ENCODE results near the gene SLC6A17.

The SLC6A17 gene

GRCh38 chr1:110249256-110249655, 99.0 kb downstream of the SLC6A17 start:
- Histone ChIP-seq H2BK5ac (ENCODE audit: low read depth, low read length, poor library complexity) (no peak overlapping the region), H2BK12ac (ENCODE audit: low read length) (no peak overlapping the region), H2AFZ (ENCODE audit: insufficient read depth, low read length, poor library complexity) (no peak overlapping the region), H3K79me2 (ENCODE audit: control insufficient read depth, insufficient read depth, low read length, poor library complexity) (no peaks in the 10 kb centered on the region), H4K91ac (ENCODE audit: low read depth, low read length) (no peak overlapping the region), H3K27ac (ENCODE audit: low read depth, low read length) (no peak overlapping the region), H3K23ac (ENCODE audit: low read length) (no peak overlapping the region), H3K14ac (ENCODE audit: low read length) (no peak overlapping the region), H3K4me2 (ENCODE audit: low read length) (no peak overlapping the region), H4K12ac (ENCODE audit: low read depth, low read length) (no peak overlapping the region), H3K27me3 (ENCODE audit: insufficient read depth, low read length) (no peaks in the 10 kb centered on the region), H3K36me3 (ENCODE audit: control insufficient read depth in 1 of 2, insufficient read depth in 2 of 2, low read length in 2 of 2) (no peaks in the 10 kb centered on the region), H3K9me3 (ENCODE audit: insufficient read depth, low read depth, low read length) (no peaks in the 10 kb centered on the region), H3K4me3 (ENCODE audit: low read depth, low read length) (no peak overlapping the region), H3K4me1 (ENCODE audit: control insufficient read depth in 1 of 2, insufficient read depth in 2 of 2, low read length in 2 of 2) (no peaks in the 10 kb centered on the region), H2BK120ac (ENCODE audit: insufficient read depth, low read length, poor library complexity) (no peak overlapping the region), H4K8ac (ENCODE audit: low read depth, low read length) (no peak overlapping the region), H3K4ac (ENCODE audit: low read depth, low read length) (no peak overlapping the region), H3K9ac (ENCODE audit: low read length) (no peak overlapping the region), H3K18ac (ENCODE audit: low read length) (no peak overlapping the region), H2AK5ac (ENCODE audit: low read length) (no peak overlapping the region), H3K79me1 (ENCODE audit: low read length) (no peaks in the 10 kb centered on the region)
- WGBS (ENCODE audit: extremely low coverage, insufficient coverage, insufficient read length) = no CpG with 5 or more reads among the region's 4 CpGs
- DNase-seq = no peak

- no peak for DNase-seq
- no peak overlapping the region for H2BK5ac ChIP-seq (ENCODE audit: low read depth, low read length, poor library complexity)
- no peaks in the 10 kb centered on the region for H3K9me3 ChIP-seq (ENCODE audit: insufficient read depth, low read depth, low read length)
- no peak overlapping the region for H4K91ac ChIP-seq (ENCODE audit: low read depth, low read length)
- no peak overlapping the region for H2BK120ac ChIP-seq (ENCODE audit: insufficient read depth, low read length, poor library complexity)
- no peak overlapping the region for H3K4me2 ChIP-seq (ENCODE audit: low read length)
- H2BK12ac ChIP-seq (ENCODE audit: low read length) = no peak overlapping the region
- no peaks in the 10 kb centered on the region for H3K4me1 ChIP-seq (ENCODE audit: control insufficient read depth in 1 of 2, insufficient read depth in 2 of 2, low read length in 2 of 2)
- H4K8ac ChIP-seq (ENCODE audit: low read depth, low read length) = no peak overlapping the region
- no peaks in the 10 kb centered on the region for H3K79me2 ChIP-seq (ENCODE audit: control insufficient read depth, insufficient read depth, low read length, poor library complexity)
- H2AK5ac ChIP-seq (ENCODE audit: low read length) = no peak overlapping the region
- H3K27me3 ChIP-seq (ENCODE audit: insufficient read depth, low read length) = no peaks in the 10 kb centered on the region
- H3K9ac ChIP-seq (ENCODE audit: low read length) = no peak overlapping the region
- no peaks in the 10 kb centered on the region for H3K36me3 ChIP-seq (ENCODE audit: control insufficient read depth in 1 of 2, insufficient read depth in 2 of 2, low read length in 2 of 2)
- H3K4me3 ChIP-seq (ENCODE audit: low read depth, low read length) = no peak overlapping the region
- H3K79me1 ChIP-seq (ENCODE audit: low read length) = no peaks in the 10 kb centered on the region
- H3K23ac ChIP-seq (ENCODE audit: low read length) = no peak overlapping the region
- WGBS (ENCODE audit: extremely low coverage, insufficient coverage, insufficient read length) = no CpG with 5 or more reads among the region's 4 CpGs
- H3K27ac ChIP-seq (ENCODE audit: low read depth, low read length) = no peak overlapping the region
- no peak overlapping the region for H3K14ac ChIP-seq (ENCODE audit: low read length)
- H3K18ac ChIP-seq (ENCODE audit: low read length) = no peak overlapping the region
- no peak overlapping the region for H2AFZ ChIP-seq (ENCODE audit: insufficient read depth, low read length, poor library complexity)
- no peak overlapping the region for H4K12ac ChIP-seq (ENCODE audit: low read depth, low read length)
- no peak overlapping the region for H3K4ac ChIP-seq (ENCODE audit: low read depth, low read length)
Observed at GRCh38 chr1:110250008-110250407, 99.7 kb downstream of the SLC6A17 start.

- Histone ChIP-seq H4K8ac (ENCODE audit: low read depth, low read length) (no peak overlapping the region), H3K18ac (ENCODE audit: low read length) (no peak overlapping the region), H3K79me1 (ENCODE audit: low read length) (no peaks in the 10 kb centered on the region), H2BK5ac (ENCODE audit: low read depth, low read length, poor library complexity) (no peak overlapping the region), H3K4ac (ENCODE audit: low read depth, low read length) (no peak overlapping the region), H3K27me3 (ENCODE audit: insufficient read depth, low read length) (no peaks in the 10 kb centered on the region), H3K4me1 (ENCODE audit: control insufficient read depth in 1 of 2, insufficient read depth in 2 of 2, low read length in 2 of 2) (no peaks in the 10 kb centered on the region), H3K4me3 (ENCODE audit: low read depth, low read length) (no peak overlapping the region), H3K4me2 (ENCODE audit: low read length) (no peak overlapping the region), H2BK12ac (ENCODE audit: low read length) (no peak overlapping the region), H2BK120ac (ENCODE audit: insufficient read depth, low read length, poor library complexity) (no peak overlapping the region), H4K12ac (ENCODE audit: low read depth, low read length) (no peak overlapping the region), H4K91ac (ENCODE audit: low read depth, low read length) (no peak overlapping the region), H3K9ac (ENCODE audit: low read length) (no peak overlapping the region), H3K27ac (ENCODE audit: low read depth, low read length) (no peak overlapping the region), H3K79me2 (ENCODE audit: control insufficient read depth, insufficient read depth, low read length, poor library complexity) (no peaks in the 10 kb centered on the region), H3K23ac (ENCODE audit: low read length) (no peak overlapping the region), H3K36me3 (ENCODE audit: control insufficient read depth in 1 of 2, insufficient read depth in 2 of 2, low read length in 2 of 2) (no peaks in the 10 kb centered on the region), H2AK5ac (ENCODE audit: low read length) (no peak overlapping the region), H3K14ac (ENCODE audit: low read length) (no peak overlapping the region), H2AFZ (ENCODE audit: insufficient read depth, low read length, poor library complexity) (no peak overlapping the region), H3K9me3 (ENCODE audit: insufficient read depth, low read depth, low read length) (no peaks in the 10 kb centered on the region)
- WGBS (ENCODE audit: extremely low coverage, insufficient coverage, insufficient read length) = no CpG with 5 or more reads among the region's 2 CpGs
- DNase-seq = no peak
Observed at GRCh38 chr1:110250749-110251148, 100.5 kb downstream of the SLC6A17 start.

Data from trophoblast cell (in vitro differentiated cells and primary cell).